Retinal pigment epithelial cell (primary cell): ENCODE measurements around the gene HELT.
"Not testable (repeated sequence)": the region's sequence is repeated elsewhere in the genome, so short reads cannot be mapped to it uniquely, and the experiment has no call there.

Source experiments
- DNase-seq: peaks from one replicate; pipeline ENCODE4 v3.0.0-alpha.2; 2010; ENCODE audit warnings: low read depth
- H3K4me3 ChIP-seq: 2 replicates; pipeline ENCODE4 v1.5.1; 2011; ENCODE audit warnings: mild to moderate bottlenecking, low read length, control low read depth, moderate library complexity
- CTCF ChIP-seq: conservative IDR thresholded peaks from 2 replicates; pipeline ENCODE4 v1.5.1; 2011; ENCODE audit warnings: low read depth, low read length, control low read depth, inconsistent platforms

The HELT gene

GRCh38 chr4:184992422-184992821 lies 25.9 kb upstream of the HELT start:
- no peak overlapping the region for H3K4me3 ChIP-seq
- no peak for DNase-seq
- no peak for TF ChIP-seq CTCF

- no peak for DNase-seq
- no peak for TF ChIP-seq CTCF
- H3K4me3 ChIP-seq = no peak overlapping the region
Observed at GRCh38 chr4:184993247-184993646, 25.0 kb upstream of the HELT start.

- H3K4me3 ChIP-seq = no peak overlapping the region
- no peak for DNase-seq
- no peak for TF ChIP-seq CTCF
Observed at GRCh38 chr4:184994010-184994622, 24.2 kb upstream of the HELT start.

- no peak for TF ChIP-seq CTCF
- H3K4me3 ChIP-seq = no peak overlapping the region
Observed at GRCh38 chr4:184994623-184995010, 23.7 kb upstream of the HELT start.

GRCh38 chr4:184997656-184998055 lies 20.6 kb upstream of the HELT start:
- not testable (repeated sequence) for DNase-seq, H3K4me3 ChIP-seq

More at GRCh38 chr4:184994623-184995010, 23.7 kb upstream of the HELT start:
- DNase-seq = no peak

- no peak overlapping the region for H3K4me3 ChIP-seq
- no peak for TF ChIP-seq CTCF
- DNase-seq = no peak
Observed at GRCh38 chr4:185002784-185003183, 15.5 kb upstream of the HELT start.

GRCh38 chr4:185003596-185004351 lies 14.5 kb upstream of the HELT start:
- no peak for TF ChIP-seq CTCF
- H3K4me3 ChIP-seq = no peak overlapping the region

More at GRCh38 chr4:185003596-185004351, 14.5 kb upstream of the HELT start:
- no peak for DNase-seq
